ENCODE data around the gene GPR3.
A peak's percentile ranks its signal among the peaks of the same experiment; 100 is the strongest.

The GPR3 gene

GRCh38 chr1:27358928-27359313 lies 33.5 kb upstream of the GPR3 start:
- DNase-seq, result no peak

GRCh38 chr1:27359822-27360158 lies 32.6 kb upstream of the GPR3 start:
- no peak for DNase-seq

GRCh38 chr1:27360159-27361043 lies 32.0 kb upstream of the GPR3 start:
- DNase-seq, result peak; percentile 35 to 66

- no peak for DNase-seq
Measured at GRCh38 chr1:27361044-27361402, 31.4 kb upstream of the GPR3 start.

GRCh38 chr1:27361553-27361952 lies 30.9 kb upstream of the GPR3 start:
- DNase-seq, result no peak

- DNase-seq, result no peak
Measured at GRCh38 chr1:27363766-27364695, 28.4 kb upstream of the GPR3 start.

GRCh38 chr1:27364696-27365371 lies 27.6 kb upstream of the GPR3 start:
- no peak for DNase-seq

- peak; percentile 80 to 85 for DNase-seq
Measured at GRCh38 chr1:27365372-27366112, 26.9 kb upstream of the GPR3 start.

- peak; percentile 61 to 71 for DNase-seq
Measured at GRCh38 chr1:27366113-27366410, 26.4 kb upstream of the GPR3 start.

GRCh38 chr1:27366411-27367159 lies 25.8 kb upstream of the GPR3 start, which contains the start of gene MAP3K6:
Gene MAP3K6 (minus strand): TSS chr1:27366961. CDS start chr1:27366597, 364 bp downstream.
- DNase-seq, result peak in 1 of 2 donors; percentile 18

GRCh38 chr1:27367160-27367650 lies 25.2 kb upstream of the GPR3 start:
- no peak for DNase-seq

- no peak for DNase-seq
Measured at GRCh38 chr1:27368869-27369582, 23.4 kb upstream of the GPR3 start.

- DNase-seq, result no peak
Measured at GRCh38 chr1:27372022-27372807, 20.2 kb upstream of the GPR3 start.

GRCh38 chr1:27372808-27373690 lies 19.4 kb upstream of the GPR3 start:
- DNase-seq, result no peak

- no peak for DNase-seq
Measured at GRCh38 chr1:27374362-27375086, 17.9 kb upstream of the GPR3 start, which contains the start of gene FCN3. Gene FCN3 (minus strand): TSS chr1:27374824. CDS start chr1:27374818, 6 bp downstream.

- DNase-seq, result no peak
Measured at GRCh38 chr1:27377760-27378495, 14.5 kb upstream of the GPR3 start.

GRCh38 chr1:27379564-27380122 lies 12.8 kb upstream of the GPR3 start:
- DNase-seq, result no peak
